ENCODE measurements around the gene ERCC8. TPM values are rescaled to one million over a fixed set of nuclear protein-coding genes. Genes with fewer than 3 reads are reported as not detected.

Gene ERCC8
- total and polyA plus RNA-seq, 10 of the 15 experiments (the other 5 are each of a cell fraction or from before 2014, with no cell fraction given): 10.4 to 31.2 (median 16.4) TPM

DNA sequence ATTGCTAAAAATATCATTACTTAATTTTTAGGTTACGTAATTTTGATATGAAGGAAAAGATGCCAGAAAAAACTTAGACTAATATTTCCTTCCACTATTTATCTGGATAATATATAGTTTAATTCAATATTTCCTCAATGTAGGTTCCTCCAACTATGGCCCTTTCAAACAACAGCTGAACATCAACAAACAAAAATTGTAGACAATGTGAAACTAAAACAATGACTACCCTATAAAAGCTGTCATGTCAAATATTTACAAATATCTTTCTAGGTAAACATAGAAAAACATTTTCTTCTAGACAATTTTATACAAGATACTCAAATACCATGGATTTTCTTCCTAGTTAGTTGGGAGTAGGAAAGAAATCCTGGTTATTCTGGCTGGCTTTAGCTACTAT is 117.7 kb downstream of the ERCC8 start:
- Histone ChIP-seq H3K79me2 (ENCODE audit: control insufficient read depth, insufficient read depth, low read length) (no peaks in the 10 kb centered on the region), H2AFZ (ENCODE audit: control insufficient read depth, low read depth, low read length) (no peak overlapping the region), H3K4me3 (no peak overlapping the region), H3K4me2 (ENCODE audit: control insufficient read depth, insufficient read depth) (peak overlapping the region; percentile 24; the same call in 1 of the 2 replicates), H3K27ac (ENCODE audit: control insufficient read depth, insufficient read depth) (no peak overlapping the region; the same call in 1 of the 2 replicates), H3K9ac (ENCODE audit: control insufficient read depth, insufficient read depth, low read length) (no peak overlapping the region), H3K9me3 (replicated peaks; ENCODE audit: control insufficient read depth, insufficient read depth, low read length) (peaks cover 5% of the 10 kb centered on the region; the same call in 1 of the 3 replicates), H3K4me1 (ENCODE audit: control insufficient read depth, insufficient read depth, low read length) (peaks cover 50% of the 10 kb centered on the region), H3K27me3 (replicated peaks in 1 of 2; ENCODE audit: control insufficient read depth in 2 of 2, insufficient read depth in 2 of 2, low read length in 1 of 2) (no peaks in the 10 kb centered on the region), H3K36me3 (ENCODE audit: control insufficient read depth in 2 of 2, insufficient read depth in 2 of 2, low read length in 1 of 2) (no peaks in the 10 kb centered on the region), H4K20me1 (ENCODE audit: control insufficient read depth, insufficient read depth) (no peaks in the 10 kb centered on the region)
- no peak for DNase-seq (ENCODE audit: low read depth, low spot score)
- ChIA-PET SMC1A (ENCODE audit: uncharacterized antibody, unreplicated experiment) (interaction anchor here (1.3 kb wide), 2 partner anchors 10 to 18 kb away, joined by 3 to 5 read pairs; no protein-coding TSS in a partner anchor), POLR2A (no interaction called here), RAD21 (ENCODE audit: unreplicated experiment) (interaction anchor here (0.7 kb wide), 1 partner anchor 17 kb away, joined by 3 read pairs; the partner anchor contains the start of gene ELOVL7), CTCF (interaction anchor here (1.5 to 1.7 kb wide), 2 partner anchors 17 to 138 kb away, joined by 4 read pairs; partner anchors contain the start of gene ELOVL7)
- TF ChIP-seq ETV6 (conservative IDR thresholded peaks at IDR 0.05 in 1 of 2, IDR thresholded peaks at IDR 0.05 in 1 of 2; ENCODE audit: borderline replicate concordance in 1 of 2, low read depth in 1 of 2): no peak
- TF ChIP-seq, protein P1, sequence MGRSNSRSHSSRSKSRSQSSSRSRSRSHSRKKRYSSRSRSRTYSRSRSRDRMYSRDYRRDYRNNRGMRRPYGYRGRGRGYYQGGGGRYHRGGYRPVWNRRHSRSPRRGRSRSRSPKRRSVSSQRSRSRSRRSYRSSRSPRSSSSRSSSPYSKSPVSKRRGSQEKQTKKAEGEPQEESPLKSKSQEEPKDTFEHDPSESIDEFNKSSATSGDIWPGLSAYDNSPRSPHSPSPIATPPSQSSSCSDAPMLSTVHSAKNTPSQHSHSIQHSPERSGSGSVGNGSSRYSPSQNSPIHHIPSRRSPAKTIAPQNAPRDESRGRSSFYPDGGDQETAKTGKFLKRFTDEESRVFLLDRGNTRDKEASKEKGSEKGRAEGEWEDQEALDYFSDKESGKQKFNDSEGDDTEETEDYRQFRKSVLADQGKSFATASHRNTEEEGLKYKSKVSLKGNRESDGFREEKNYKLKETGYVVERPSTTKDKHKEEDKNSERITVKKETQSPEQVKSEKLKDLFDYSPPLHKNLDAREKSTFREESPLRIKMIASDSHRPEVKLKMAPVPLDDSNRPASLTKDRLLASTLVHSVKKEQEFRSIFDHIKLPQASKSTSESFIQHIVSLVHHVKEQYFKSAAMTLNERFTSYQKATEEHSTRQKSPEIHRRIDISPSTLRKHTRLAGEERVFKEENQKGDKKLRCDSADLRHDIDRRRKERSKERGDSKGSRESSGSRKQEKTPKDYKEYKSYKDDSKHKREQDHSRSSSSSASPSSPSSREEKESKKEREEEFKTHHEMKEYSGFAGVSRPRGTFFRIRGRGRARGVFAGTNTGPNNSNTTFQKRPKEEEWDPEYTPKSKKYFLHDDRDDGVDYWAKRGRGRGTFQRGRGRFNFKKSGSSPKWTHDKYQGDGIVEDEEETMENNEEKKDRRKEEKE (IDR thresholded peaks at IDR 0.05): no peak
- TF ChIP-seq ESRRA (IDR thresholded peaks at IDR 0.05; ENCODE audit: low read length): no peak
- FAIRE-seq: no peak
- intact Hi-C loops (cut with micrococcal nuclease; ENCODE audit: unreplicated experiment): no loop called here
- no TSS peak for BruUV-seq (replicated peaks)
- ATAC-seq: no peak
- WGBS (ENCODE audit: insufficient coverage, insufficient replicate concordance, low lambda C conversion rate, missing lambda C conversion rate): 100% methylated on average over 1 of the region's 1 CpG
- in situ Hi-C loops (cut with MboI): no loop called here
